T follicular helper cell (primary cell): Measurements from ENCODE around the gene TRIM64C.
"Not testable (repeated sequence)": the region's sequence is repeated elsewhere in the genome, so short reads cannot be mapped to it uniquely, and the experiment has no call there.

Experiments
- DNase-seq: peaks from one replicate; pipeline ENCODE4 v3.0.0-alpha.2; 2020; ENCODE audit warnings: low read depth
- total RNA-seq, 2 experiments: gene quantifications; one replicate each; lab custom pipeline; 2026; lab: John Stamatoyannopoulos, UW

The TRIM64C gene
- total RNA-seq: 0 reads per million in 2 experiments

GRCh38 chr11:49059012-49059411, at the start of gene TRIM64C:
Gene TRIM64C (minus strand): TSS chr11:49059112. CDS start chr11:49059112, 0 bp downstream.
- DNase-seq: not testable (repeated sequence)

- DNase-seq: not testable (repeated sequence)
Observed at GRCh38 chr11:49102356-49102755, 43.4 kb upstream of the TRIM64C start.

GRCh38 chr11:49069897-49070296, 11.0 kb upstream of the TRIM64C start:
- DNase-seq: not testable (repeated sequence)

- DNase-seq: not testable (repeated sequence)
Observed at GRCh38 chr11:49049821-49050220, 9.1 kb downstream of the TRIM64C start.

- not testable (repeated sequence) for DNase-seq
Observed at GRCh38 chr11:49048229-49048628, 10.7 kb downstream of the TRIM64C start.

GRCh38 chr11:49028523-49028922, 30.4 kb downstream of the TRIM64C start, which contains the start of gene TRIM49B:
Gene TRIM49B (plus strand): TSS chr11:49028823. CDS start chr11:49031600, 2,777 bp downstream.
- DNase-seq: not testable (repeated sequence)
